ENCODE data around the gene MED12L.

MED12L gene

GRCh38 chr3:151345859-151346258 lies 260.4 kb downstream of the MED12L start:
- Histone ChIP-seq H3F3A (ENCODE audit: low read depth) (no peaks in the 10 kb centered on the region; the same call in 1 of the 2 replicates), H3K4me2 (ENCODE audit: low read depth, low read length, poor library complexity, severe bottlenecking) (peak overlapping the region; percentile 2), H3K27me3 (ENCODE audit: insufficient read depth, low read length, poor library complexity, severe bottlenecking) (no peaks in the 10 kb centered on the region), H3K79me2 (ENCODE audit: insufficient read depth, low read length) (no peaks in the 10 kb centered on the region), H4K20me1 (ENCODE audit: insufficient read depth, low read length, poor library complexity, severe bottlenecking) (no peaks in the 10 kb centered on the region), H3K9ac (ENCODE audit: low read depth, low read length, poor library complexity, severe bottlenecking) (no peak overlapping the region), H3K9me3 (ENCODE audit: insufficient read depth, low read depth, low read length) (no peaks in the 10 kb centered on the region), H3K9me2 (replicated peaks; ENCODE audit: low read depth, low read length) (no peaks in the 10 kb centered on the region), H3K4me3 (ENCODE audit: low read length, poor library complexity, severe bottlenecking) (no peak overlapping the region), H3K36me3 (ENCODE audit: insufficient read depth, low read length) (peaks cover 11% of the 10 kb centered on the region; the same call in 1 of the 2 replicates), H2AFZ (ENCODE audit: low read length) (no peak overlapping the region), H3K4me1 (ENCODE audit: insufficient read depth, low read length, poor library complexity, severe bottlenecking) (peaks cover 29% of the 10 kb centered on the region)
- no peak for TF ChIP-seq CTCF (conservative IDR thresholded peaks at IDR 0.05; ENCODE audit: low read length)

DNA sequence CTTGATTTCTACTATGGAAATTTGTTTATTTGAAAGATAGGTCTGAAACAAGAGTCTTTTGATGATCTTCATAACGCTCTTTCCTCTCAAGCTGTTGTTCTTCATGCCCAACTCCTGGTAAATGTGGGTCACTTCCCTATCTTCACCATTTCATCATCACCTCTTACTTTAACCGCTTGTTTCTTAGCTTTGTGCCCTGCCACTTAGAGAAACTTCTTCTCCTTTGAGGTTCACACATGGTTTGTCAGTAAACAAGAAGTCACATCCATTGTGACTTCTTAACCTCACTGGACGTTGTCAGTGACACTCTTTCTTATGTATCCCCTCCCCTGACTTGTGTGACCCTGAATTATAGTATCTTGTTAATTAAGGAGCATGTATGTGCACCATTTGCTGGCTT lies 260.8 kb downstream of the MED12L start:
- H3K4me1 ChIP-seq (ENCODE audit: insufficient read depth, low read length, poor library complexity, severe bottlenecking): peaks cover 26% of the 10 kb centered on the region
- H4K20me1 ChIP-seq (ENCODE audit: insufficient read depth, low read length, poor library complexity, severe bottlenecking): no peaks in the 10 kb centered on the region
- H2AFZ ChIP-seq (ENCODE audit: low read length): no peak overlapping the region
- no peaks in the 10 kb centered on the region for H3K9me3 ChIP-seq (ENCODE audit: insufficient read depth, low read depth, low read length)
- no peak for TF ChIP-seq CTCF (conservative IDR thresholded peaks at IDR 0.05; ENCODE audit: low read length)
- TF ChIP-seq EZH2phosphoT487 (IDR thresholded peaks at IDR 0.05; ENCODE audit: borderline replicate concordance): no peak
- no peak overlapping the region for H3K4me3 ChIP-seq (ENCODE audit: low read length, poor library complexity, severe bottlenecking)
- H3F3A ChIP-seq (ENCODE audit: low read depth): no peaks in the 10 kb centered on the region
- H3K79me2 ChIP-seq (ENCODE audit: insufficient read depth, low read length): no peaks in the 10 kb centered on the region
- no peak overlapping the region for H3K9ac ChIP-seq (ENCODE audit: low read depth, low read length, poor library complexity, severe bottlenecking)
- no peaks in the 10 kb centered on the region for H3K27me3 ChIP-seq (ENCODE audit: insufficient read depth, low read length, poor library complexity, severe bottlenecking)
- peak overlapping the region; percentile 2 for H3K4me2 ChIP-seq (ENCODE audit: low read depth, low read length, poor library complexity, severe bottlenecking)
- no peaks in the 10 kb centered on the region for H3K9me2 ChIP-seq (replicated peaks; ENCODE audit: low read depth, low read length)
- H3K36me3 ChIP-seq (ENCODE audit: insufficient read depth, low read length): peaks cover 15% of the 10 kb centered on the region; the same call in 1 of the 2 replicates

DNA sequence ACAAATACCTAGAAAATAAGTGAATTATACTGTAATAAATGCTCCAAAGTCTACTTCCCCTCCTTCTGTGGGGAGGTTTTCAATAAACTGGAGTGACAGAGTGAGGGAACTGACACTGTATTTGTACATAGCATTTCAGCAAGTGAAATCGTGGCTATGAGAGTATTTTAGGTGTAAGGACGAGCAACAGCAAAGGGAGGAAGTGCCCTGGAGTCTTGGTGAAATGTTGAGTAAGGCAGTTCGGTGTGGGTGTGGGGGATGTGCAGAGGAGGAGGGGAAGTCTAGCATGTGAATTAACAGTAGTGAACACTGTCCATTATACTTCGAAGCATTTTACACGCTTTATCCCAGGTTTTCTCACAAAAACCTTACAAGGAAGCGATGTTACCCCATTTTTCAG lies 262.0 kb downstream of the MED12L start:
- peak overlapping the region; percentile 45 for H3K4me2 ChIP-seq (ENCODE audit: low read depth, low read length, poor library complexity, severe bottlenecking)
- no peak overlapping the region for H3K4me3 ChIP-seq (ENCODE audit: low read length, poor library complexity, severe bottlenecking)
- H3K9me2 ChIP-seq (replicated peaks; ENCODE audit: low read depth, low read length): no peaks in the 10 kb centered on the region
- peak overlapping the region; percentile 24 for H3K9ac ChIP-seq (ENCODE audit: low read depth, low read length, poor library complexity, severe bottlenecking)
- H3F3A ChIP-seq (ENCODE audit: low read depth): no peaks in the 10 kb centered on the region
- H3K27me3 ChIP-seq (ENCODE audit: insufficient read depth, low read length, poor library complexity, severe bottlenecking): no peaks in the 10 kb centered on the region
- H3K4me1 ChIP-seq (ENCODE audit: insufficient read depth, low read length, poor library complexity, severe bottlenecking): peaks cover 26% of the 10 kb centered on the region
- H3K79me2 ChIP-seq (ENCODE audit: insufficient read depth, low read length): no peaks in the 10 kb centered on the region
- peaks cover 26% of the 10 kb centered on the region; the same call in 1 of the 2 replicates for H3K36me3 ChIP-seq (ENCODE audit: insufficient read depth, low read length)
- H4K20me1 ChIP-seq (ENCODE audit: insufficient read depth, low read length, poor library complexity, severe bottlenecking): no peaks in the 10 kb centered on the region
- TF ChIP-seq EZH2phosphoT487 (IDR thresholded peaks at IDR 0.05; ENCODE audit: borderline replicate concordance): no peak
- TF ChIP-seq CTCF (conservative IDR thresholded peaks at IDR 0.05; ENCODE audit: low read length): no peak
- no peaks in the 10 kb centered on the region for H3K9me3 ChIP-seq (ENCODE audit: insufficient read depth, low read depth, low read length)
- peak overlapping the region; percentile 3; the same call in 1 of the 2 replicates for H2AFZ ChIP-seq (ENCODE audit: low read length)

Data from Loucy (cell line).